ENCODE results near the gene KLF11. TPM values are rescaled to one million over a fixed set of nuclear protein-coding genes. Genes with fewer than 3 reads are reported as not detected.

KLF11 gene
- total and polyA plus RNA-seq, 9 of the 15 experiments (the other 6 are each of a cell fraction or from before 2014, with no cell fraction given) = 2.1 to 13.4 (median 6.5) TPM

GRCh38 chr2:10009271-10009810 is 34.0 kb upstream of the KLF11 start (continued):
- TF ChIP-seq E2F4 (CRISPR knock-in tag; IDR thresholded peaks at IDR 0.05; ENCODE audit: low read depth) = no peak

- POLR2A ChIA-PET = no interaction called here
- no peaks in the 10 kb centered on the region for H3K79me2 ChIP-seq (ENCODE audit: control insufficient read depth, insufficient read depth, low read length)
- H3K36me3 ChIP-seq (ENCODE audit: control insufficient read depth, insufficient read depth, low read length) = no peaks in the 10 kb centered on the region
- peak overlapping the region in 1 of 2 experiments; percentile 56; a peak in 1 of 4 replicates for H3K9ac ChIP-seq (ENCODE audit: insufficient read depth in 1 of 2, low read depth in 2 of 2, low read length in 2 of 2)
- no peak for ATAC-seq
- H3K9me3 ChIP-seq (replicated peaks; ENCODE audit: control insufficient read depth, insufficient read depth, low read depth, low read length) = no peaks in the 10 kb centered on the region; the same call in 1 of the 2 replicates
- no peak overlapping the region for H2AFZ ChIP-seq (ENCODE audit: low read depth, low read length)
- BruUV-seq (replicated peaks) = no TSS peak
- TF ChIP-seq ZNF778 (CRISPR knock-in tag; IDR thresholded peaks at IDR 0.05) = no peak
- TF ChIP-seq PREB (CRISPR knock-in tag; IDR thresholded peaks at IDR 0.05) = no peak
- TF ChIP-seq BACH1 (tag; IDR thresholded peaks at IDR 0.05) = no peak
- no peak for TF ChIP-seq GMEB1 (CRISPR knock-in tag; IDR thresholded peaks at IDR 0.05)
- TF ChIP-seq MITF (IDR thresholded peaks at IDR 0.05) = no peak
- FAIRE-seq = no peak
- intact Hi-C loops (cut with micrococcal nuclease) (no loop called here), in situ Hi-C loops (cut with MboI) (no loop called here)
- H4K20me1 ChIP-seq (replicated peaks; ENCODE audit: control insufficient read depth, insufficient read depth, low read length) = no peaks in the 10 kb centered on the region
- H3K4me3 ChIP-seq = no peak overlapping the region
- H3K4me1 ChIP-seq (replicated peaks in 1 of 2; ENCODE audit: control insufficient read depth in 2 of 2, insufficient read depth in 2 of 2, low read length in 2 of 2) = peaks cover 8 to 40% of the 10 kb centered on the region in 2 experiments
- no peak overlapping the region for H3K27ac ChIP-seq (ENCODE audit: extremely low read depth, low read depth, low read length)
- no peak overlapping the region for H3K4me2 ChIP-seq (ENCODE audit: insufficient read depth, low read length)
- DNase-seq (ENCODE audit: extremely low read depth in 1 of 4, low spot score in 3 of 4) = no peak
- WGBS (ENCODE audit: insufficient coverage, low coverage, missing lambda C conversion rate) = 64% methylated on average over 22 of the region's 36 CpGs
- no peaks in the 10 kb centered on the region for H3K27me3 ChIP-seq (ENCODE audit: control insufficient read depth in 2 of 2, insufficient read depth in 2 of 2, low read length in 2 of 2)
- CTCF ChIA-PET (ENCODE audit: low intra/inter-chr PET ratio) = no interaction called here
- no peaks in the 10 kb centered on the region for H3K9me1 ChIP-seq (ENCODE audit: control insufficient read depth, insufficient read depth, low read length)
Measured at GRCh38 chr2:10009811-10010781, 33.3 kb upstream of the KLF11 start.
